Neural cell (in vitro differentiated cells): Measurements from ENCODE around the gene CHST8.

ENCODE experiments used
- EP300 ChIP-seq: fragments of 450-650 bp; conservative IDR thresholded peaks from 2 replicates; pipeline ENCODE4 v1.6.1; 2014; ENCODE audit warnings: antibody characterized with exemption, mild to moderate bottlenecking, moderate library complexity; ENCODE audit not compliant: poor library complexity, severe bottlenecking
- EZH2 ChIP-seq: fragments of 200-600, 300-800 bp; shearing (Covaris generic), sonication (generic); IDR thresholded peaks from 2 replicates; pipeline ENCODE4 v1.6.1; 2014; ENCODE audit warnings: antibody characterized with exemption, low read length, borderline replicate concordance, mild to moderate bottlenecking; ENCODE audit not compliant: insufficient read depth, poor library complexity, severe bottlenecking
- POLR2AphosphoS5 ChIP-seq: IDR thresholded peaks from 2 replicates; pipeline ENCODE4 v1.6.1; 2012
- TAF1 ChIP-seq: IDR thresholded peaks from 2 replicates; pipeline ENCODE4 v1.6.1; 2012; ENCODE audit warnings: low read depth
- TF ChIP-seq, protein P1 (sequence below): fragments of 450-650 bp; IDR thresholded peaks from 2 replicates; pipeline ENCODE4 v1.5.1; 2014; ENCODE audit warnings: antibody characterized with exemption, mild to moderate bottlenecking, moderate library complexity; ENCODE audit not compliant: poor library complexity, severe bottlenecking
- TF ChIP-seq, protein P2 (sequence below): IDR thresholded peaks from 2 replicates; pipeline ENCODE4 v1.6.1; 2012; ENCODE audit warnings: borderline replicate concordance

DNA sequence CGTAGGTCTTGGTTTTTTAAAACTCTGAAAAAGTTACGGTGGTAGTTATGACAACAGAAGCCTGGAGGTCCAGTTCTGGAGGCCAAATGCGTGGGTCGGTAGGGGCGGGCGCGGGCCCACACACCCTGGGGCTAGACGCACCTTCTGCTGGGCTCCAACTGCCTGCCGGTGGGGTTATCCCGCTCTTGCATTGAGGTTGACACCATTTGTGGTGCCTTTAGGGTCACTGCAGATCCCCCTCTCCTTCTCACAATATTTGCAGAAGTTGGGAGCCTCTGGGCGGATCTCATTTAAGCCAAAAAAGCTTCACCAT, 81.6 kb downstream of the CHST8 start:
- TF ChIP-seq, protein P1, sequence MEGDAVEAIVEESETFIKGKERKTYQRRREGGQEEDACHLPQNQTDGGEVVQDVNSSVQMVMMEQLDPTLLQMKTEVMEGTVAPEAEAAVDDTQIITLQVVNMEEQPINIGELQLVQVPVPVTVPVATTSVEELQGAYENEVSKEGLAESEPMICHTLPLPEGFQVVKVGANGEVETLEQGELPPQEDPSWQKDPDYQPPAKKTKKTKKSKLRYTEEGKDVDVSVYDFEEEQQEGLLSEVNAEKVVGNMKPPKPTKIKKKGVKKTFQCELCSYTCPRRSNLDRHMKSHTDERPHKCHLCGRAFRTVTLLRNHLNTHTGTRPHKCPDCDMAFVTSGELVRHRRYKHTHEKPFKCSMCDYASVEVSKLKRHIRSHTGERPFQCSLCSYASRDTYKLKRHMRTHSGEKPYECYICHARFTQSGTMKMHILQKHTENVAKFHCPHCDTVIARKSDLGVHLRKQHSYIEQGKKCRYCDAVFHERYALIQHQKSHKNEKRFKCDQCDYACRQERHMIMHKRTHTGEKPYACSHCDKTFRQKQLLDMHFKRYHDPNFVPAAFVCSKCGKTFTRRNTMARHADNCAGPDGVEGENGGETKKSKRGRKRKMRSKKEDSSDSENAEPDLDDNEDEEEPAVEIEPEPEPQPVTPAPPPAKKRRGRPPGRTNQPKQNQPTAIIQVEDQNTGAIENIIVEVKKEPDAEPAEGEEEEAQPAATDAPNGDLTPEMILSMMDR, result no peak
- TF ChIP-seq EP300 (no peak), EZH2 (no peak), POLR2AphosphoS5 (no peak), TAF1 (no peak)
- TF ChIP-seq, protein P2, sequence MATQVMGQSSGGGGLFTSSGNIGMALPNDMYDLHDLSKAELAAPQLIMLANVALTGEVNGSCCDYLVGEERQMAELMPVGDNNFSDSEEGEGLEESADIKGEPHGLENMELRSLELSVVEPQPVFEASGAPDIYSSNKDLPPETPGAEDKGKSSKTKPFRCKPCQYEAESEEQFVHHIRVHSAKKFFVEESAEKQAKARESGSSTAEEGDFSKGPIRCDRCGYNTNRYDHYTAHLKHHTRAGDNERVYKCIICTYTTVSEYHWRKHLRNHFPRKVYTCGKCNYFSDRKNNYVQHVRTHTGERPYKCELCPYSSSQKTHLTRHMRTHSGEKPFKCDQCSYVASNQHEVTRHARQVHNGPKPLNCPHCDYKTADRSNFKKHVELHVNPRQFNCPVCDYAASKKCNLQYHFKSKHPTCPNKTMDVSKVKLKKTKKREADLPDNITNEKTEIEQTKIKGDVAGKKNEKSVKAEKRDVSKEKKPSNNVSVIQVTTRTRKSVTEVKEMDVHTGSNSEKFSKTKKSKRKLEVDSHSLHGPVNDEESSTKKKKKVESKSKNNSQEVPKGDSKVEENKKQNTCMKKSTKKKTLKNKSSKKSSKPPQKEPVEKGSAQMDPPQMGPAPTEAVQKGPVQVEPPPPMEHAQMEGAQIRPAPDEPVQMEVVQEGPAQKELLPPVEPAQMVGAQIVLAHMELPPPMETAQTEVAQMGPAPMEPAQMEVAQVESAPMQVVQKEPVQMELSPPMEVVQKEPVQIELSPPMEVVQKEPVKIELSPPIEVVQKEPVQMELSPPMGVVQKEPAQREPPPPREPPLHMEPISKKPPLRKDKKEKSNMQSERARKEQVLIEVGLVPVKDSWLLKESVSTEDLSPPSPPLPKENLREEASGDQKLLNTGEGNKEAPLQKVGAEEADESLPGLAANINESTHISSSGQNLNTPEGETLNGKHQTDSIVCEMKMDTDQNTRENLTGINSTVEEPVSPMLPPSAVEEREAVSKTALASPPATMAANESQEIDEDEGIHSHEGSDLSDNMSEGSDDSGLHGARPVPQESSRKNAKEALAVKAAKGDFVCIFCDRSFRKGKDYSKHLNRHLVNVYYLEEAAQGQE, result no peak
